Measurements from ENCODE around the gene C6orf62.

- no peak for TF ChIP-seq POLR2A (IDR thresholded peaks at IDR 0.05; ENCODE audit: low read depth, low read length)
- TF ChIP-seq SPI1 (IDR thresholded peaks at IDR 0.05; ENCODE audit: low read depth, low read length): no peak
- no peak for TF ChIP-seq POLR2AphosphoS5 (IDR thresholded peaks at IDR 0.05; ENCODE audit: low read depth, low read length)
Measured at GRCh38 chr6:24710519-24711303, 8.2 kb downstream of the C6orf62 start.

Measured in GM12891 (cell line).